ENCODE data around the gene TSSC4. TPM values are rescaled to one million over a fixed set of nuclear protein-coding genes. Genes with fewer than 3 reads are reported as not detected.

The TSSC4 gene
- total RNA-seq, 4 donors from 2014 or later = 54.8 to 70.2 (median 66.3) TPM

- H3K27ac ChIP-seq = peak overlapping the region in 1 of 4 donors; percentile 35
- WGBS, 2 donors (ENCODE audit: low coverage in 1 of 2) = 72 to 86% methylated on average over 4 to 6 of the region's 16 CpGs
- H3K9me3 ChIP-seq = no peaks in the 10 kb centered on the region
- TF ChIP-seq, protein P1, sequence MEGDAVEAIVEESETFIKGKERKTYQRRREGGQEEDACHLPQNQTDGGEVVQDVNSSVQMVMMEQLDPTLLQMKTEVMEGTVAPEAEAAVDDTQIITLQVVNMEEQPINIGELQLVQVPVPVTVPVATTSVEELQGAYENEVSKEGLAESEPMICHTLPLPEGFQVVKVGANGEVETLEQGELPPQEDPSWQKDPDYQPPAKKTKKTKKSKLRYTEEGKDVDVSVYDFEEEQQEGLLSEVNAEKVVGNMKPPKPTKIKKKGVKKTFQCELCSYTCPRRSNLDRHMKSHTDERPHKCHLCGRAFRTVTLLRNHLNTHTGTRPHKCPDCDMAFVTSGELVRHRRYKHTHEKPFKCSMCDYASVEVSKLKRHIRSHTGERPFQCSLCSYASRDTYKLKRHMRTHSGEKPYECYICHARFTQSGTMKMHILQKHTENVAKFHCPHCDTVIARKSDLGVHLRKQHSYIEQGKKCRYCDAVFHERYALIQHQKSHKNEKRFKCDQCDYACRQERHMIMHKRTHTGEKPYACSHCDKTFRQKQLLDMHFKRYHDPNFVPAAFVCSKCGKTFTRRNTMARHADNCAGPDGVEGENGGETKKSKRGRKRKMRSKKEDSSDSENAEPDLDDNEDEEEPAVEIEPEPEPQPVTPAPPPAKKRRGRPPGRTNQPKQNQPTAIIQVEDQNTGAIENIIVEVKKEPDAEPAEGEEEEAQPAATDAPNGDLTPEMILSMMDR (IDR thresholded peaks at IDR 0.05) = no peak
- TF ChIP-seq POLR2A (IDR thresholded peaks at IDR 0.05) (no peak), POLR2AphosphoS5 (IDR thresholded peaks at IDR 0.05) (no peak), EP300 (IDR thresholded peaks at IDR 0.05) (no peak)
- peaks cover 0 to 16% (median 0%) of the 10 kb centered on the region in 3 donors for H3K4me1 ChIP-seq
- no peak overlapping the region for H3K4me3 ChIP-seq
- no peak for ATAC-seq
- no peaks in the 10 kb centered on the region for H3K36me3 ChIP-seq
- H3K27me3 ChIP-seq = no peaks in the 10 kb centered on the region
Observed at GRCh38 chr11:2365571-2366210, 34.9 kb upstream of the TSSC4 start.

GRCh38 chr11:2366276-2366675 lies 34.3 kb upstream of the TSSC4 start:
- no peak for ATAC-seq
- TF ChIP-seq POLR2AphosphoS5 (IDR thresholded peaks at IDR 0.05) (no peak), EP300 (IDR thresholded peaks at IDR 0.05) (no peak), POLR2A (IDR thresholded peaks at IDR 0.05) (no peak)
- TF ChIP-seq, protein P1 (IDR thresholded peaks at IDR 0.05) = no peak

GRCh38 chr11:2366733-2367132 lies 33.8 kb upstream of the TSSC4 start:
- H3K36me3 ChIP-seq = no peaks in the 10 kb centered on the region
- WGBS, 2 donors (ENCODE audit: low coverage in 1 of 2) = 90 to 91% methylated on average over 6 of the region's 7 CpGs
- H3K4me1 ChIP-seq = peaks cover 0 to 16% (median 0%) of the 10 kb centered on the region in 3 donors
- H3K4me3 ChIP-seq = no peak overlapping the region
- H3K9me3 ChIP-seq = no peaks in the 10 kb centered on the region
- H3K27ac ChIP-seq = peak overlapping the region in 1 of 4 donors; percentile 35
- ATAC-seq = no peak
- TF ChIP-seq, protein P1 (IDR thresholded peaks at IDR 0.05) = no peak
- no peak for TF ChIP-seq EP300 (IDR thresholded peaks at IDR 0.05)
- no peak for TF ChIP-seq POLR2AphosphoS5 (IDR thresholded peaks at IDR 0.05)
- no peak for TF ChIP-seq POLR2A (IDR thresholded peaks at IDR 0.05)
- H3K27me3 ChIP-seq = no peaks in the 10 kb centered on the region

More at GRCh38 chr11:2366276-2366675, 34.3 kb upstream of the TSSC4 start:
- Histone ChIP-seq H3K27ac (peak overlapping the region in 1 of 4 donors; percentile 35), H3K4me1 (peaks cover 0 to 16% (median 0%) of the 10 kb centered on the region in 3 donors), H3K27me3 (no peaks in the 10 kb centered on the region), H3K9me3 (no peaks in the 10 kb centered on the region), H3K36me3 (no peaks in the 10 kb centered on the region), H3K4me3 (peak overlapping the region in 1 of 2 donors; percentile 8)
- WGBS, 2 donors (ENCODE audit: low coverage in 1 of 2) = 32 to 71% methylated on average over 4 to 7 of the region's 11 CpGs

- 100% methylated on average over 5 of the region's 17 CpGs; no CpG with 5 or more reads in 1 of the 2 donors for WGBS, 2 donors (ENCODE audit: low coverage in 1 of 2)
Observed at GRCh38 chr11:2367266-2368160, 33.0 kb upstream of the TSSC4 start.

More at GRCh38 chr11:2367266-2368160, 33.0 kb upstream of the TSSC4 start:
- TF ChIP-seq POLR2A (IDR thresholded peaks at IDR 0.05) (no peak), EP300 (IDR thresholded peaks at IDR 0.05) (no peak), POLR2AphosphoS5 (IDR thresholded peaks at IDR 0.05) (no peak)
- TF ChIP-seq, protein P1 (IDR thresholded peaks at IDR 0.05) = no peak
- no peaks in the 10 kb centered on the region for H3K27me3 ChIP-seq
- no peak overlapping the region for H3K4me3 ChIP-seq
- ATAC-seq = no peak
- peaks cover 0 to 16% (median 0%) of the 10 kb centered on the region in 3 donors for H3K4me1 ChIP-seq
- no peak overlapping the region for H3K27ac ChIP-seq
- H3K36me3 ChIP-seq = no peaks in the 10 kb centered on the region
- no peaks in the 10 kb centered on the region for H3K9me3 ChIP-seq

All from gastroesophageal sphincter (tissue), 4 donors.